Thyroid gland (tissue), 4 donors: ENCODE measurements around the gene CPSF3. TPM values are rescaled to one million over a fixed set of nuclear protein-coding genes. Genes with fewer than 3 reads are reported as not detected.

ENCODE experiments used
- DNase-seq, 2 donors: peaks; one replicate each; pipeline ENCODE4 v3.0.0-alpha.2; 2019
- H3K27ac ChIP-seq, 3 donors: fragments of 200-600 bp; sonication (generic); 1 replicate in 2 of 3; 2 replicates in 1 of 3; pipeline ENCODE4 v1.5.1; 2016 to 2019; ENCODE audit warnings: mild to moderate bottlenecking in 1 of 3, moderate library complexity in 1 of 3
- H3K27me3 ChIP-seq: fragments of 200-600 bp; sonication (generic); one replicate; pipeline ENCODE4 v1.5.1; 2019
- H3K36me3 ChIP-seq, 2 donors: fragments of 200-600 bp; sonication (generic); one replicate each; pipeline ENCODE4 v1.5.1; 2016 to 2019
- H3K4me1 ChIP-seq, 2 donors: fragments of 200-600 bp; sonication (generic); one replicate each; pipeline ENCODE4 v1.5.1; 2017 to 2019
- H3K4me3 ChIP-seq, 3 donors: fragments of 200-600 bp; sonication (generic); replicated peaks in 1 of 3; 1 replicate in 2 of 3; 2 replicates in 1 of 3; pipeline ENCODE4 v1.5.1; 2016; ENCODE audit warnings: mild to moderate bottlenecking in 1 of 3
- H3K9me3 ChIP-seq: fragments of 200-600 bp; sonication (generic); one replicate; pipeline ENCODE4 v1.5.1; 2017
- POLR2A ChIP-seq, 2 donors: fragments of 450-650 bp; IDR thresholded peaks; one replicate each; pipeline ENCODE4 v1.6.1; 2017; ENCODE audit warnings: antibody characterized with exemption in 2 of 2, mild to moderate bottlenecking in 2 of 2, moderate library complexity in 1 of 2
- WGBS, 2 donors: methylation state at CpG; one replicate each; pipeline ENCODE4 v1.1.5; 2017; 5-methylcytosine and 5-hydroxymethylcytosine counted together
- intact Hi-C: fragments of 100-400 bp; cut with DNase I; formaldehyde crosslinking; loops from one replicate; pipeline ENCODE4 v1.15.1; 2023
- total RNA-seq, 4 donors: library from RNA; depleted of rRNA; stranded (reverse); fragments of >200 nt; gene quantifications; one replicate each; pipeline ENCODE4 v1.2.3, GENCODE V29; 2016
- TF ChIP-seq, protein P1 (sequence below), 6 experiments: fragments of 200-600 bp in 3 of 6; fragments of 450-650 bp in 3 of 6; sonication (generic) in 3 of 6; IDR thresholded peaks; one replicate each; pipeline ENCODE4 v1.5.1; 2016 to 2019; ENCODE audit warnings: antibody characterized with exemption in 6 of 6, mild to moderate bottlenecking in 2 of 6, inconsistent platforms in 1 of 6, moderate library complexity in 1 of 6

Gene CPSF3
- total RNA-seq, 4 donors from 2014 or later = 21.7 to 33.6 (median 29.1) TPM

DNA sequence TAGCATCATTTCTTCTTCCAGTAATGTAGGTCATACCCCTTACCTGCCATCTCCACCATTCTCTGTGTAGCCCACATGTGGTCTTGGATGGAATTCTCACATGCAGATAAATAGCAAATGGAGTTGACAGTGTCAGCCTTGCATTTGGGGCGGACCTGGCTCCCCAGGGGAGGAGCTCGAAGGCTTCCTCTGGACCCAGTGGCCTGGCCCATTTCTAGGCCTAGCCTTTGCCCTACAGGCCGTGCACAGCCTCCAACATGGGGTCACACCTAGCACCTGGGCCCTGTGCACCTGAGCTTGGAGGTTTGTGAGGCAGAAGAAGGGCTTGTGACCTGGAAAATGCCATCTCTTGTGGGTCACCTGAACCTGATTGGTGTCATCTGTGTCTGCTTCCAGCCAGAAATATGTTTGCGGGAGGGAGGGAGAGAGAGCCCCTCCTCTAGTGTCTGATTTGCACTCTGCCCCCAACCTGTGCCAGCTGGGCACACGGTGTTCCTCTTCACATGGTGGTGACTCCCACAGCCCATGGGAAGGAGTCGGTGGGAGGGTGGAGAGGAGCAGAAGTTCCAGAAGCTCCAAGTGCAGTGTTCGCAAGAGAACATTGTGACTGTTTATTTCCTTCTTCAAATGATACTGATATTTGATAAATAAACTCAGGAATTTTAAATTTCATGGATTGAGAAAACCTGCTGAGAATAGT lies 33.2 kb upstream of the CPSF3 start:
- no peaks in the 10 kb centered on the region for H3K9me3 ChIP-seq
- H3K4me3 ChIP-seq = no peak overlapping the region
- no peaks in the 10 kb centered on the region for H3K27me3 ChIP-seq
- peaks cover 27 to 30% of the 10 kb centered on the region in 2 donors for H3K36me3 ChIP-seq
- DNase-seq = no peak
- no peak overlapping the region for H3K27ac ChIP-seq
- peaks cover 0 to 26% of the 10 kb centered on the region in 2 donors for H3K4me1 ChIP-seq
- TF ChIP-seq, protein P1, sequence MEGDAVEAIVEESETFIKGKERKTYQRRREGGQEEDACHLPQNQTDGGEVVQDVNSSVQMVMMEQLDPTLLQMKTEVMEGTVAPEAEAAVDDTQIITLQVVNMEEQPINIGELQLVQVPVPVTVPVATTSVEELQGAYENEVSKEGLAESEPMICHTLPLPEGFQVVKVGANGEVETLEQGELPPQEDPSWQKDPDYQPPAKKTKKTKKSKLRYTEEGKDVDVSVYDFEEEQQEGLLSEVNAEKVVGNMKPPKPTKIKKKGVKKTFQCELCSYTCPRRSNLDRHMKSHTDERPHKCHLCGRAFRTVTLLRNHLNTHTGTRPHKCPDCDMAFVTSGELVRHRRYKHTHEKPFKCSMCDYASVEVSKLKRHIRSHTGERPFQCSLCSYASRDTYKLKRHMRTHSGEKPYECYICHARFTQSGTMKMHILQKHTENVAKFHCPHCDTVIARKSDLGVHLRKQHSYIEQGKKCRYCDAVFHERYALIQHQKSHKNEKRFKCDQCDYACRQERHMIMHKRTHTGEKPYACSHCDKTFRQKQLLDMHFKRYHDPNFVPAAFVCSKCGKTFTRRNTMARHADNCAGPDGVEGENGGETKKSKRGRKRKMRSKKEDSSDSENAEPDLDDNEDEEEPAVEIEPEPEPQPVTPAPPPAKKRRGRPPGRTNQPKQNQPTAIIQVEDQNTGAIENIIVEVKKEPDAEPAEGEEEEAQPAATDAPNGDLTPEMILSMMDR (IDR thresholded peaks at IDR 0.05) = no peak
- no peak for TF ChIP-seq POLR2A (IDR thresholded peaks at IDR 0.05)
- intact Hi-C loops = no loop called here
- 95 to 99% methylated on average over 6 to 7 of the region's 7 CpGs for WGBS, 2 donors

DNA sequence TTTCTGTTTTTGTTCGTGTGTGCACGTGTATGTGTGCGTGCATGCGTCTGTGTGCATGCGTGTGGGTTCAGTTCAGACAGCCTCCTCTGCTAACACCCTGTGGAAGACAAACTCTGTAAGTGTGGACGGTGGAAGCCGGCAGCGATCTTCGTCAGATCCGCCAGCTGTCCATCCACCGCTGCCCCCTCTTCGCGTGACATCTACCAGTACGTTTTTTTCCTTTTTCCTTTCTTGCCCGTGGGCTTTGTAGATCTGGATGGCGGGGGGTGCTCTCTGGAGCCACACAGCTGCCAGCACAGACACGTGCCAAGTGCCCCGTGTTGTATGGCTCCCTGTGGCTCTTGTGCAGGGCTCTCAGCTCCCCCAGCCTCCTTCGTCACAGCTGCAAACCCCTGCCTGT lies 32.5 kb upstream of the CPSF3 start:
- intact Hi-C loops = no loop called here
- H3K27ac ChIP-seq = no peak overlapping the region
- TF ChIP-seq, protein P1 (IDR thresholded peaks at IDR 0.05) = no peak
- no peak for TF ChIP-seq POLR2A (IDR thresholded peaks at IDR 0.05)
- peaks cover 27 to 30% of the 10 kb centered on the region in 2 donors for H3K36me3 ChIP-seq
- H3K27me3 ChIP-seq = no peaks in the 10 kb centered on the region
- DNase-seq = no peak
- H3K9me3 ChIP-seq = no peaks in the 10 kb centered on the region
- H3K4me3 ChIP-seq = no peak overlapping the region
- WGBS, 2 donors = 92 to 95% methylated on average over 19 of the region's 19 CpGs
- H3K4me1 ChIP-seq = peaks cover 0 to 22% of the 10 kb centered on the region in 2 donors

DNA sequence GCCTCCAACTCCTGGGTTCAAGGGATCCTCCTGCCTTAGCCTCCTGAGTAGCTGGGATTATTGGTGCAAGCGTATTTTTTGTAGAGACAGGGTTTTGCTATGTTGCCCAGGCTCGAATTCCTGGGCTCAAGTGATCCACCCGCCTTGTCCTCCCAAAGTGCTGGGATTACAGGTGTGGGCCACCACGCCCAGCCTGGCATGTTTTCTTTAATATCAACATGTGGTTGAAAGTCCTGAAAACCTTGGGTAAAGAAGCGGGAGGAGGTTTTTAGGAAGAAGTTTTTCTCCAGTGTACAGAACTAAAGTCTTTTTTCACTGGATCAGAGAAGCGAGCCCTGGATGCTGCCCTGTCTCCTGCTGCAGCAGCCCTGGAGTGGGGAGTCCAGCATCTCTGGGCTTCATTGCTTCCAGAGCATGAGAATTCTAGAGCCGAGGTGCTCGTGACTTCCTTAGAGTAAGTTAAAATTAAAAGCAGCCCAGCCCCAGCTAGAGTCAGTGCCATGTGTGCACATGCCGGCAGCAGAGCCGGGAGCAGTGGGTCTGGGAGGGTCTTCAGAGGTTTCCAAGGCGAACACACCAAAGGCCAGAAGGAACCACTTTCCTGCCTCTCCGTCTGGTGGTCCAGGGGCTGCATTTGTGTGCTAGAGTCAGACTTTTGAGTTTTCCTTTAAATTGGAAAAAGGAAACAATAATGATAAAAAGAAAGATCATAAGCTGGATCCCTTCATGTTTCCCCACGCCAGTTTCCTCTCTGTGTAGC lies 31.3 kb upstream of the CPSF3 start:
- Histone ChIP-seq H3K9me3 (no peaks in the 10 kb centered on the region), H3K27me3 (no peaks in the 10 kb centered on the region), H3K36me3 (peaks cover 27 to 30% of the 10 kb centered on the region in 2 donors), H3K4me1 (peaks cover 0 to 15% of the 10 kb centered on the region in 2 donors), H3K27ac (peak overlapping the region in 2 of 3 donors; percentile 67 to 82), H3K4me3 (no peak overlapping the region)
- intact Hi-C loops = no loop called here
- no peak for DNase-seq
- TF ChIP-seq, protein P1 (IDR thresholded peaks at IDR 0.05) = no peak
- no peak for TF ChIP-seq POLR2A (IDR thresholded peaks at IDR 0.05)
- WGBS, 2 donors = 88 to 95% methylated on average over 13 of the region's 13 CpGs

DNA sequence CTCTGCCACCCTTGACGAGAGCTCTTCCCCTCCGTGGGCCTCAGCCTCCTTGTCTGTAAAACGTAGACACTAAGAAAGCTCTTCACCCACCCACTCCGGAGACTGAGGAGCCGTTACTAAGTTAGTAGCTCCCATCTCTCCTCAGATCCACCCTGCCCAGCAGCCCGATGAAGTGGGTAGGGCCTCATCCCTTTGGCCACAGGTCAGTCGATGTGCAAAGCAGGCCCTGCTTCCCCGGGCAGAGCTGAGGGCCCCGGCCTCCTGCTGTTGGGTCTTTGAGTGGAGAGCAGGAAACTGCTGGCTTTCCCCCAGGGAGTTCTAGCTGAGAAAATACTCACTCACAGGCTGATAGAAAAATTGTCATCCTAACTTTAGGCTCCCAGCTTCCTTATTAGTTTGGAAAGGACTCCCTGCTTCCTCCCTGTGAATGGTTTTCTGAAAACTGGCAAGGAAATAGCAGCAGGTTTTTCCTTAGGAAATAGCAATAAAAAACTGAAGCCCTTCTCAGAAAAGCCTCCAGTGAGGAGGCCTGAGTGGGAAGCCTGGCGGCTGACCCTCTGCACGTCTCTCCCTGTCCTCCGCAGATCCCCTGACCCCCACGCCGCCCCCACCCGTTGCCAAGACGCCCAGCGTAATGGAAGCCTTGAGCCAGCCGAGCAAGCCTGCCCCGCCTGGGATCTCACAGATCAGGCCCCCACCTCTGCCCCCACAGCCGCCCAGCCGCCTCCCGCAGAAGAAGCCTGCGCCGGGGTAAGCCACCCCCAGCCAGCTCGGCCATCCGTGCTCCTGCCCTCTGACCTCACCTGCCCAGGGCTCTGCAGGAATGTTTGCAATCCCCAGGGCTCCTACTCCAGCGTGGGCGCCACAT lies 30.3 kb upstream of the CPSF3 start:
- peak; percentile 74 to 80 for DNase-seq
- H3K27me3 ChIP-seq = no peaks in the 10 kb centered on the region
- no peak overlapping the region for H3K4me3 ChIP-seq
- 46 to 61% methylated on average over 19 to 20 of the region's 28 CpGs for WGBS, 2 donors
- intact Hi-C loops = no loop called here
- H3K9me3 ChIP-seq = no peaks in the 10 kb centered on the region
- TF ChIP-seq, protein P1 (IDR thresholded peaks at IDR 0.05) = no peak
- TF ChIP-seq POLR2A (IDR thresholded peaks at IDR 0.05) = no peak
- peaks cover 0 to 15% of the 10 kb centered on the region in 2 donors for H3K4me1 ChIP-seq
- H3K27ac ChIP-seq = peak overlapping the region; percentile 14 to 82 (median 67)
- peaks cover 24 to 27% of the 10 kb centered on the region in 2 donors for H3K36me3 ChIP-seq
